Measurements from ENCODE around the gene C19orf47.

Gene C19orf47

DNA sequence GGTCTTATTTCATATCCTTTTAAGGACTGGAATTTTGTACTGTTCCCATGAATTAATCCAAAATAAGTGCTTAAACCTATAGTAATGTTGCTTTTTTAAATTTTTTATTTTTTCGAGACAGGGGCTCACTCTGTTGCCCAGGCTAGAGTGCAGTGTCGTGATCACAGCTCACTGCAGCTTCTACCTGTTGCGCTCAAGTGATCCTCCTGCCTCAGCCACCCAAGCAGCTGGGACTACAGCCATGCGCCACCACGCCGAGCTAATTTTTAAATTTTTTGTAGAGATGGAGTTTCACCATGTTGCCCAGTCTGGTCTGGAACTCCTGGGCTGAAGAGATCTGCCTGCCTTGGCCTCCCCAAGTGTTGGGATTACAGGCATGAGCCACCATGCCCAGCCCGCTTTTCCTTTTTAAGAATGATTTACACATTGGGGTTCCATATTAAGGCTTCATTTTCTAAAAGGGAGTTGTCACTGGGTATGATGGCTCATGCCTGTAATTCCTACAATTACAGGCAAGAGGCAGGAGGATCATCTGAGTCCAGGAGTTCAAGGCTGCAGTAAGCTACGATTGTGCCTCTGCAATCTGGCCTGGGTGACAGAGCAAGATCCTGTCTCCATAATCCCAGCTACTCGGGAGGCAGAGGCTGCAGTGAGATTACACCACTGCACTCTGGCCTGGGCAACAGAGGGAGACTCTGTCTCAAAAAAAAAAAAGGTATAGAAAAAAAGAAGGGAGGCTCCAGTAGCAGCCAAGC is 34.8 kb downstream of the C19orf47 start:
- no peak for DNase-seq

GRCh38 chr19:40312533-40312932 is 35.7 kb downstream of the C19orf47 start:
- DNase-seq = no peak

GRCh38 chr19:40309666-40310065 is 38.5 kb downstream of the C19orf47 start:
- DNase-seq = no peak

DNA sequence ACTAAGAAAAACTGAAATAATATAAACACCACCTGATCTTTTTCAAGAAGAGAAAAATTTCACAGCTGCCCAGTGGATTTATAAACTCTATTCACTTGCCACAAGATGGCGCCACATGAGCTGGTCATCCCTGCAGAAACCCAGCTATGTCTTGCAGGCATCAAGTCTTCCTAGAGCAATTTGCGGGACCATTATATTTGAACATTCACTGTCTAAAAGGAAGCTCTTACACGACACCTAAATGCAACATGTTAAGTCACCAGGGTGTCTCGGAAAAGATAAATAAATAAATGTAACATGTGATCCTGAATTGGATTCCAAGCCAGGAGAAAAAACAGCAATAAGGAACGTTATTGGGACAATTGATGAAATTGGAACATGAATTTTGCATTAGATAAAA is 42.8 kb downstream of the C19orf47 start:
- peak; percentile 71 for DNase-seq

- DNase-seq = no peak
Observed at GRCh38 chr19:40304306-40304705, 43.9 kb downstream of the C19orf47 start.

GRCh38 chr19:40303765-40304164 is 44.4 kb downstream of the C19orf47 start:
- DNase-seq = no peak

DNA sequence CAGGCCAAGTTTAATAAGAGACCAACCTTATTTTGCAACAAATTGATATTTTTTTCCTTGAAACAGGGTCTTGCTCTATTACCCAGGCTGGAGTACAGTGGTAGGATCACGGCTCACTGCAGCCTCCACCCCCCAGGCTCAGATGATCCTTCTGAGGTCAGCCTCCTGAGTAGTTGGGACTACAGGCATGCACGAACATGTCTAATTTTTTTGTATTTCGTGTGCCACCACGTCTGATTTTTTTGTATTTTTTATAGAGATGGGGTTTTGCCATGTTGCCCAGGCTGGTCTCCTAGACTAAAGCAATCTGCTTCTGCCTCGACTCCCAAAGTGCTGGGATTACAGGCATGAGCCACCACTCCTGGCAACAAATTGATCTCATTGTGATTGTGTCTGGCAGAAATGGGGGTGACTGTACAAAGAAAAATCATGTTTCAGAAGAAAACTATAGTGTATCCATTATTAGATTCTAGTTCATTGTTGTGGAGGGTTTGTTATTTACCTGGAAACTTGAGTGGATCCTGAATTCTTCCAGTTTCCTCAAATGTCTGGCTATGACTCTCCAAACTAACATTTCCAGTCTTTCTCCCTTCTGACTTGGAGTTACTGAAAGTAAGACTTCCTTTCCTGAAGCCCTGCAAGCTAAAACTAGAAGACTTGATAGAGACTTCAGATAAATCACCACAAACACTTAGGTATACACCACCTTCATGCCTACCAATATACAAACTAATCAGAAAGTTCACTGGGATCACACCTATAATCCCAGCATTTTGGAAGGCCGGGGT is 45.8 kb downstream of the C19orf47 start:
- DNase-seq = no peak

DNA sequence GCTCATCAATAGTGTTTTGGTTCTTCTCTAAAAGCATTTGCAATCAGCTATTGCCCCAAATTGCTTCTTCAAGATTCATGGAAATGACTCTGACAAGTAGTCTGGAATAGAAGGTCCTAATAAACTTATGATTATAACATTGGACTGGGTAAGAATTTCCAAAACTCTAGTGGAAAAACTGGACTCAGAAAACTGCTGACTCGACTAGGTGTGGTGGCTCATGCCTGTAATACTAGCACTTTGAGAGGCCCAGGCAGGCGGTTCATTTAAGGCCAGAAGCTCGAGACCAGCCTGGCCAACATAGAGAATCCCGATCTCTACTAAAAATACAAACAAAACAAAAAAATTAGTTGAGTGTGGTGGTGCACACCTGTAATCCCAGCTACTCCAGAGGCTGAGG is 47.5 kb downstream of the C19orf47 start:
- no peak for DNase-seq

DNA sequence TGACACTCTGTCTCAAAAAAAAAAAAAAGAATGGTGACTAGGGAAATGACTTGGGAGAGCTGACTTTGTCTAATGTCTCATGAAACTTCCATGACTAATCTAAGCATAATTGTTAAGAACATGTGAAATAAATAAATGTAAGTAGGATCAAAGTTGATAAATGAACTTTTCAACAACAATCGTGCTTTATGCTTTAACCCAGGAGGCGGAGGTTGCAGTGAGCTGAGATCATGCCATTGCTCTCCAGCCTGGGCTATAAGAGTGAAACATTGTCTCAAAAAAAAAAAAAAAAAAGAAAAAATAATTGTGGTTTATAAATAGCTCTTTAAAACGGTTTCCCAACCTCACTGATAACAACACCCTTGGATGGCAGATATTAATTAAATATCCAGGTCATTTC is 50.2 kb downstream of the C19orf47 start:
- no peak for DNase-seq

- DNase-seq = no peak
Observed at GRCh38 chr19:40294560-40294959, 53.6 kb downstream of the C19orf47 start.

DNA sequence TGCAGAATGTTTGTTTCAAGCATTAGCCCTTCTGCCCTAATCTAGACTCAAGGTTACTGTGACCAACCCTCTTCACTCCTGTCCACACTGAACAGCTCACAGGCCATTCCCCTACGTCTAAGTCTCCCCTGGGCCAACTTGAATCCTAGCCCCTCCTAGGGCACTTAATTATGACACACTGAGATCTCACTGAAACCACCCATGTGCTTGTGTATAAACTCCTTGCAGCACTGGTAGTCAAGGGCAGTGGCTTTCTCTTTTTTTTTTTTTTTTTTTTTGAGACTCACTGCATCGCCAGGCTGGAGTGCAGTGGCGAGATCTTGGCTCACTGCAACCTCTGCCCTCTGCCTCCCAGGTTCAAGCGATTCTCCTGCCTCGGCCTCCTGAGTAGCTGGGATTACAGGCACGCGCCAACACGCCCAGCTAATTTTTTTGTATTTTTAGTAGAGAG is 61.2 kb downstream of the C19orf47 start:
- no peak for DNase-seq

- no peak for DNase-seq
Observed at GRCh38 chr19:40286235-40286970, 61.8 kb downstream of the C19orf47 start.

DNA sequence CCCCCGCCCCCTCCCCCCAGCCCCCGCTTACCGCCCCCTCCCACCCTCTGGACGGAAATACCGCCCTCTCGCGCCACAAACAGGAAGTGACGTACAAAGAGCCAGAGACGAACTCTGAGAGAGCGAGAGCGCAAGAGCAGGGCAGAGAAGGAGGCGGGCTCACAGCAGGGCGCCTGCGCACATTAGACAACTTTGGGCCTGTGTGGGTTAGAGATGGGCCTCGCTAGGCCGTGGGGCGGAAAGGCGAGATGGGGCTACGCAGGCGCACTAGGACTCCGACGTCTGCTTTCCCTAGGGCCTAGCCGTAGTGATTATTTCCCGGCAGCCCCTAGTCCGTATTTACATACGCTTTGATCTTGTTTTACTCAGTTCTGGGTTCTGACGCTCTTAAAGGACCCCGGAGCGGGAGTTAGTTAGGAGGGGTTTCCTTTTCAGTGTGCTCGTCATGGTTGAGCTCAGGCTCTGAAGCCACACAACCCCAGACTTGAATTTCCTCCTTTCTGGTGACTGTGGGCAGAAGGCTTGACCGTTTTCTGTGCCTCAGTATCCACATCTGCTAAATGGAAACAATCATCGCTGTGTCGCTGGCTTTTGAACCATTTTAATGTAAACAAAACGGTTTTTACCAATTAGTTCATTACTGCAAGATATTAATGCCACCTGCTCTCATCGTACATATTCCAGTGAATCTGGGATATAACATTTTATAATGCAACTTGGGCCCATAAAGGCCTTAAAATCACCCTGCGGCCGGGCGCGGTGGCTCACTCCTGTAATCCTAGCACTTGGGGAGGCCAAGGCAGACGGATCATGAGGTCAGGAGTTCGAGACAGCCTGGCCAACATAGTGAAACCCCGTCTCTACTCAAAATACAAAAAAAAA is 62.6 kb downstream of the C19orf47 start:
- DNase-seq = peak; percentile 95

- DNase-seq = peak; percentile 82
Observed at GRCh38 chr19:40284501-40285352, 63.5 kb downstream of the C19orf47 start, which contains the start of gene AKT2. Gene AKT2 (minus strand): TSS chr19:40285345. CDS start chr19:40265267, 20,078 bp downstream.

DNA sequence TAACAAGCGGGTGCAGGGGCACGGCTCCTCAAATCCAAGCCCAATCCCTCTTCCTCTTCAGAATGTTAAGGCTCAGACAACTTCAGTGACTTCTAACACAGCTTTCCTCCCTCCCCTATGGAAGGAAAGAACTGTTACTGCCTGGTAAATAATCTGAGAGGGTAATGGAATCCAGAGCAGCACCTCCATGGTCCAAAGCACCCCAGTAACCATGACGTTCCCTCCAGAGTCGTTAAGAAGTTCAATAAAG is 64.0 kb downstream of the C19orf47 start:
- DNase-seq = no peak

DNA sequence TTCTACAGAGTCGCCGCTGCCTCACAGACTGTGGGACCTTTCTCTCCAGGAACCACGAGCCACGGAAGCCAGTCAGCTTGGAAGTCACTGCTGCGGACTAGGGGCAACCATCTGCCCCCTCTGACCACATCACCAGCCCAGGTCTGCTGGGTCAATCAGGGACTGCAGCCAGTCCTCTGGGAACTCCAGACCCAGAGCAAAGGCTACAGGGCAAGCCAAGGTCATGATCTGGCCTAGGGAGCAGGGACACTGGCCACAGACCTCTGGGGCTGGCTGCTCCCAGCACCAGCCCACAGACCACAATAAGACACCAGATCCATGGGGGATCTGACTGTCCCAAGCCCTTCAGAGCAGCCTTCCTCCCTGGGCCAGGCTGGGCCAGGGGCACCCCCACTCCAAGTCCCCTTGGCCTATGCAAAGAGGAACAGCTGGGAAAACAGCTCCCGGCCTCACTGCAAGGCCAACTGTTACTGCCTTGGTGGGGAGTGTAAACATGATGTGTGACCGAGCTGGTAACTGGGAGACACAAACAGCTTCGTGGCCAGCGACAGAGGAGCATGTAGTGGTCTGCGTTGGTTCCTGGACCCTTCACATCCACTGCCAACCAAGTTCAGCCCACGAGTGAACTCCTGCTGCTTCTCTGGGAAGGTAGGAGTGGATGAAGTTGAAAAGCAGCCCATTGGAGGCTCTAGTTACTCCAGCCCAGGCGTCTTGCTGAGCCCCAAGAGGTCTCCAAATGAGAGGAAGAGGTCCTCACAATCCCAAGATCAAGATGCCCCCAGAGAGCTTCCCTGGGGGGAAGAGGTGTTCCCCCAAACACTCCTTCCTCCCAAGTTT is 64.6 kb downstream of the C19orf47 start:
- DNase-seq = no peak

DNA sequence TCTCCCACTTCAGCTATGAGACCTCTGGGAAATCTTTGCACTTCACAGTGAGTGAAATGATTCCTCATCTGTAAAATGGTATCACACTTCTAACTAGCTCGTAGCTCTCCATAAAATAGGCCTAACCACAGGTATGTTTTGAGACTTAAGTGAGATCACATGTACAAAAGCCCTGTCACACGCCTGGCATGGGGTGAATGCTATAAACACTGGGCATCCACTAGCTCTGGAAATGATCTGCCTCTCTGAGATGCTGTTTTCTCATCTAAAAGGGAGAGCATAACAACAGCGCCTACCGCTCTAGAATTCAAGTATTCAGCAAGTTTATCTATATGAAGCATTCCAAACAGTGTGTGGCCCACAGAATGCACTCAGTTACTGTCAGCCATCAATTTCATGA is 65.3 kb downstream of the C19orf47 start:
- no peak for DNase-seq

DNA sequence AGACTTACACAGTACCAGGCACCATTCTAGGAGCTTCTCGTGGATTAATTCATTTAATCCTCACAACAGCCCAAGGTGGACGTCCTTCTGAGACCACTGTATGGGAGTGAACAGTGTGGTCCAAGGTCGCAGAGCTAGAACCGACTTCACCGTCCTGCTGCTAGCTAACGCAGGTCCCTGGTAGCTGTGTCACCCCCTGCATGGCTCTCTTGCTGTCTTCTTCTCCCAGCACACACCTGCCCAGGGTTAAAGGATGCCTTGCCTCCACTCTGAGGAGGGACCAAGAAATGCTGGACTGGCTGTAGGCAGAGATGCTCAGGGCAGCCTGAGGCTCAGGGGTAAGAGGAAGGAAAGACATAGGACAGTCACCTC is 66.0 kb downstream of the C19orf47 start:
- no peak for DNase-seq

DNA sequence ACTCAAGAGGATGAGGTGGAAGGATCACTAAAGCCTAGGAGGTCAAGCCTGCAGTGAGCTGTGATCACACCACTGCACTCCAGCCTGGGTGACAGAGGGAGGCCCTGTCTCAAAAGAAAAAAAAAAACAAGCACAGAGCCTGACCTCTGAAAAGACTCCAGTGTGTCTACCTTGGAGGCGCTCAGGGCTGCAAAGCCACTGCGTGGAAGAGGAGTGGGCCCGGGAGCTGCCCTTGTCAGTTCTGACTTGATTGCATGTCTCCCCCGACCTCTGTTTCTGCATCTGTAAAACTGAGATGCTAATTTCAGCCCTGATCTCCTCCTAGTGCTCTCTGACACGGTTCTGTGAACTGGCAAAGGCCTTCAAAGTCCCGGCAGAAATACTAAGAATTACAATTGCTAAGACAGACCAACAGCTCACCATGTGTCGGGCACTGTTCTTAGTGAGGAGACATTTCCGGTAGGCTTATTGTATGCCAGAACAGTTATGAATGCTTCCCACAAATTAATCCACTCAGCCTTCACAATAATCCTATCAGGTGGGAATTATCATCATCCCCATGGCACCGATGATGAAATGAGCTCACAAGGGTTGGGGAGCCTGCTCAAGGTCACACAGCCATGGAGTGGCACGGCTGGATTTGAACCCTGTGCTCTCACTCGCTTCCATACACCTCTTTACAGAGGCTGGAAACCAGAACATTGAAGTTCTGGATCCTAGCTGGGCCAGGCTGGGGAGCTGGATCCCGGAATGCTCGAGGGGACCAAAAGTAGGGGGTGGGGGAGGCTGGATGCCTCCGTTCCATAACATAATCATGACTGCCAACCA is 66.6 kb downstream of the C19orf47 start:
- no peak for DNase-seq
